GM12878 (cell line): ENCODE data around the gene TTC32. TPM values are rescaled to one million over a fixed set of nuclear protein-coding genes. Genes with fewer than 3 reads are reported as not detected.

Source experiments
- DPF2 ChIP-seq: fragments of 450-650 bp; IDR thresholded peaks from 2 replicates; pipeline ENCODE4 v1.6.1; 2017; ENCODE audit warnings: mild to moderate bottlenecking
- E2F4 ChIP-seq: IDR thresholded peaks from 2 replicates; pipeline ENCODE4 v1.6.1; 2012; ENCODE audit warnings: low read depth, low read length, improper control_type of control experiment
- E4F1 ChIP-seq: fragments of 450-650 bp; IDR thresholded peaks from 2 replicates; pipeline ENCODE4 v1.6.1; 2018; ENCODE audit warnings: borderline replicate concordance, mild to moderate bottlenecking; ENCODE audit not compliant: partially characterized antibody
- HDAC6 ChIP-seq: fragments of 200-600 bp; sonication (generic); IDR thresholded peaks from one replicate; pipeline ENCODE4 v1.8.0; 2017; ENCODE audit warnings: antibody characterized with exemption; ENCODE audit not compliant: unreplicated experiment
- IKZF1 ChIP-seq: fragments of 450-650 bp; conservative IDR thresholded peaks from 2 replicates; pipeline ENCODE4 v1.6.1; 2017; ENCODE audit warnings: antibody characterized with exemption, mild to moderate bottlenecking
- IRF4 ChIP-seq: IDR thresholded peaks from 2 replicates; pipeline ENCODE4 v1.6.1; 2011; ENCODE audit warnings: low read depth, low read length
- KAT2A ChIP-seq: conservative IDR thresholded peaks from 2 replicates; pipeline ENCODE4 v1.6.1; 2011; ENCODE audit warnings: low read depth, low read length; ENCODE audit not compliant: control insufficient read depth
- KLF5 ChIP-seq: fragments of 450-650 bp; IDR thresholded peaks from 2 replicates; pipeline ENCODE4 v1.6.1; 2014; ENCODE audit warnings: mild to moderate bottlenecking; ENCODE audit not compliant: partially characterized antibody
- LARP7 ChIP-seq: fragments of 450-650 bp; IDR thresholded peaks from 2 replicates; pipeline ENCODE4 v1.6.1; 2017; ENCODE audit warnings: mild to moderate bottlenecking
- MTA2 ChIP-seq: fragments of 450-650 bp; IDR thresholded peaks from 2 replicates; pipeline ENCODE4 v1.6.1; 2016; ENCODE audit warnings: low read depth, mild to moderate bottlenecking, moderate library complexity
- RB1 ChIP-seq: fragments of 450-650 bp; formaldehyde crosslinking; IDR thresholded peaks from 2 replicates; pipeline ENCODE4 v1.6.1; 2017; ENCODE audit warnings: mild to moderate bottlenecking, borderline replicate concordance
- RELB ChIP-seq: fragments of 450-650 bp; IDR thresholded peaks from 2 replicates; pipeline ENCODE4 v1.6.1; 2017; ENCODE audit warnings: low read depth, mild to moderate bottlenecking, moderate library complexity
- SMARCA5 ChIP-seq: fragments of 450-650 bp; IDR thresholded peaks from 2 replicates; pipeline ENCODE4 v1.6.1; 2017; ENCODE audit warnings: mild to moderate bottlenecking
- SRF ChIP-seq, 2 experiments: IDR thresholded peaks; 2 replicates each; pipeline ENCODE4 v1.6.1; 2011; ENCODE audit warnings: low read depth in 2 of 2, low read length in 2 of 2, mild to moderate bottlenecking in 1 of 2, moderate library complexity in 1 of 2
- SUZ12 ChIP-seq: fragments of 200-600 bp; sonication (generic); IDR thresholded peaks from one replicate; pipeline ENCODE4 v1.6.1; 2018; ENCODE audit warnings: antibody characterized with exemption, mild to moderate bottlenecking; ENCODE audit not compliant: unreplicated experiment
- TARDBP ChIP-seq: IDR thresholded peaks from 2 replicates; pipeline ENCODE4 v1.6.1; 2016; ENCODE audit warnings: borderline replicate concordance
- TBL1XR1 ChIP-seq: IDR thresholded peaks from 2 replicates; pipeline ENCODE4 v1.6.1; 2012; ENCODE audit warnings: low read depth, low read length, improper control_type of control experiment
- YY1 ChIP-seq: IDR thresholded peaks from 2 replicates; pipeline ENCODE4 v1.6.1; 2011; ENCODE audit warnings: low read depth, mild to moderate bottlenecking, low read length
- ZNF24 ChIP-seq: fragments of 450-650 bp; IDR thresholded peaks from 2 replicates; pipeline ENCODE4 v1.6.1; 2017; ENCODE audit warnings: antibody characterized with exemption, mild to moderate bottlenecking
- polyA plus RNA-seq, 11 experiments: library from polyadenylated mRNA; depleted of rRNA in 4 of 11; unstranded in 6 of 11; stranded (reverse) in 5 of 11; fragments of >200 nt; fragmentation: Nextera tagmentation in 4 of 11; fragmentation: Illumina TruSeq in 1 of 11; extraction: Ambion mirVana in 4 of 11; extraction: Trizol in 1 of 11; gene quantifications; 1 replicate in 1 of 11; 2 replicates in 10 of 11; pipeline versions ENCODE4 v1.2.1 to v1.2.3, GENCODE V29; 2011 to 2016; ENCODE audit warnings: inconsistent platforms in 2 of 11, missing spikeins in 2 of 11, low read depth in 1 of 11
- total RNA-seq, 4 experiments: library from RNA; depleted of rRNA in 3 of 4; stranded (reverse); fragments of >200 nt in 3 of 4; fragmentation: Illumina TruSeq in 1 of 4; extraction: Trizol in 1 of 4; gene quantifications; 2 replicates each; pipeline versions ENCODE4 v1.2.1 to v1.2.3, GENCODE V29; 2013 to 2021

TTC32 gene
- total and polyA plus RNA-seq, 10 of the 15 experiments (the other 5 are each of a cell fraction or from before 2014, with no cell fraction given): 11.1 to 30.0 (median 19.7) TPM

GRCh38 chr2:19863303-19864041 is 38.3 kb downstream of the TTC32 start (continued):
- TF ChIP-seq IRF4 (0 out of 2 replicates have a peak, but pooled peaks have one; percentile 22), RB1 (peak; percentile 74; the same call in 1 of the 2 replicates), RELB (no peak), SMARCA5 (peak; percentile 83; the same call in 1 of the 2 replicates), TBL1XR1 (no peak), HDAC6 (no peak), SRF (IDR thresholded peaks at IDR 0.05; ENCODE audit: low read depth in 2 of 2, low read length in 2 of 2) (no peak), DPF2 (peak; percentile 99), MTA2 (no peak), E4F1 (no peak), IKZF1 (no peak), YY1 (peak; percentile 52; the same call in 1 of the 2 replicates), KLF5 (no peak), TARDBP (no peak), LARP7 (peak; percentile 32; the same call in 1 of the 2 replicates), SUZ12 (no peak), KAT2A (no peak), ZNF24 (no peak), E2F4 (0 out of 2 replicates have a peak, but pooled peaks have one; percentile 25)
